Ovary (tissue), 3 donors: Measurements from ENCODE around the gene MDFIC2.

Experiments used
- CTCF ChIP-seq, 3 donors: fragments of 450-650 bp in 2 of 3; fragments of 200-600 bp in 1 of 3; IDR thresholded peaks; one replicate each; pipeline versions ENCODE4 v1.5.1 to v1.8.0; 2016 to 2022; ENCODE audit warnings: antibody characterized with exemption in 3 of 3, mild to moderate bottlenecking in 1 of 3
- EP300 ChIP-seq: sonication (generic); formaldehyde crosslinking; IDR thresholded peaks from one replicate; pipeline ENCODE4 v1.6.1; 2017; ENCODE audit warnings: antibody characterized with exemption
- donor health status: DM: no; HTN: no; CAD: no.

- TF ChIP-seq EP300 (no peak), CTCF (IDR thresholded peaks at IDR 0.05) (no peak)
Observed at GRCh38 chr3:70264122-70264780, 48.2 kb downstream of the MDFIC2 start.
